ENCODE measurements around the gene RNLS. TPM values are rescaled to one million over a fixed set of nuclear protein-coding genes. Genes with fewer than 3 reads are reported as not detected.

RNLS gene
- total RNA-seq, 1 experiment from 2014 or later = not detected

- POLR2A ChIA-PET = interaction anchor here (0.6 kb wide), 1 partner anchor 445 kb away, joined by 3 read pairs; no protein-coding TSS in a partner anchor
- Histone ChIP-seq H3K9me3 (ENCODE audit: control insufficient read depth in 1 of 2, insufficient read depth in 1 of 2, low read depth in 1 of 2, low read length in 2 of 2) (no peaks in the 10 kb centered on the region), H2AFZ (ENCODE audit: low read depth, low read length, poor library complexity, severe bottlenecking) (no peak overlapping the region), H4K20me1 (ENCODE audit: insufficient read depth) (no peaks in the 10 kb centered on the region), H3K27ac (ENCODE audit: low read depth, low read length) (no peak overlapping the region), H3K4me3 (replicated peaks in 1 of 2; ENCODE audit: low read depth in 1 of 2, low read length in 2 of 2) (no peak overlapping the region), H3K27me3 (ENCODE audit: insufficient read depth, low read length) (no peaks in the 10 kb centered on the region), H3K9ac (ENCODE audit: low read length) (no peak overlapping the region), H3K4me2 (ENCODE audit: low read length) (no peak overlapping the region), H3K79me2 (ENCODE audit: insufficient read depth, low read length) (no peaks in the 10 kb centered on the region), H3K9me2 (ENCODE audit: insufficient read depth) (no peaks in the 10 kb centered on the region), H3K4me1 (ENCODE audit: control insufficient read depth in 1 of 2, insufficient read depth in 2 of 2, low read length in 2 of 2) (peaks cover 0 to 7% of the 10 kb centered on the region in 2 experiments; a peak in 2 of 4 replicates), H3K36me3 (ENCODE audit: control insufficient read depth in 1 of 2, insufficient read depth in 2 of 2, low read length in 2 of 2) (no peaks in the 10 kb centered on the region)
- intact Hi-C loops (cut with micrococcal nuclease) = loop anchor here (1.0 to 10.0 kb wide), 4 partner anchors 151 to 898 kb away; partner anchors contain the start of gene PAPSS2
- TF ChIP-seq CBX3 (IDR thresholded peaks at IDR 0.05; ENCODE audit: low read depth) (no peak), CTCF (IDR thresholded peaks at IDR 0.05 in 2 of 3, conservative IDR thresholded peaks at IDR 0.05 in 1 of 3; ENCODE audit: borderline replicate concordance in 1 of 3, insufficient read depth in 1 of 3, low read depth in 2 of 3, low read length in 2 of 3) (peak; percentile 79 to 85 (median 84)), RAD21 (IDR thresholded peaks at IDR 0.05; ENCODE audit: low read depth) (peak; percentile 91)
- peak; percentile 54 for DNase-seq (ENCODE audit: low read depth, low spot score)
- CTCF ChIA-PET = interaction anchor here (0.7 to 2.1 kb wide), 5 partner anchors 12 to 445 kb away, joined by 3 to 8 read pairs (median 4); no protein-coding TSS in a partner anchor
- BruUV-seq (replicated peaks) = no TSS peak
- peak; percentile 97 for ATAC-seq
- RAD21 ChIA-PET (ENCODE audit: low non-redundant PET in 1 of 2, low total read pairs in 2 of 2, uncharacterized antibody in 2 of 2, unreplicated experiment in 2 of 2) = interaction anchor here (0.6 to 1.4 kb wide), 3 partner anchors 151 to 439 kb away, joined by 3 to 4 read pairs (median 3); no protein-coding TSS in a partner anchor
Observed at GRCh38 chr10:88553116-88553752, 29.9 kb downstream of the RNLS start.

GRCh38 chr10:88551246-88551645 lies 31.9 kb downstream of the RNLS start:
- H3K4me3 ChIP-seq (replicated peaks in 1 of 2; ENCODE audit: low read depth in 1 of 2, low read length in 2 of 2) = no peak overlapping the region
- intact Hi-C loops (cut with micrococcal nuclease) = loop anchor here (5.0 to 10.0 kb wide), 2 partner anchors 434 to 896 kb away; partner anchors contain the start of gene PAPSS2
- H3K9ac ChIP-seq (ENCODE audit: low read length) = no peak overlapping the region
- no peaks in the 10 kb centered on the region for H4K20me1 ChIP-seq (ENCODE audit: insufficient read depth)
- H3K9me3 ChIP-seq (ENCODE audit: control insufficient read depth in 1 of 2, insufficient read depth in 1 of 2, low read depth in 1 of 2, low read length in 2 of 2) = no peaks in the 10 kb centered on the region
- H2AFZ ChIP-seq (ENCODE audit: low read depth, low read length, poor library complexity, severe bottlenecking) = no peak overlapping the region
- BruUV-seq (replicated peaks) = no TSS peak
- no peak overlapping the region for H3K4me2 ChIP-seq (ENCODE audit: low read length)
- H3K27ac ChIP-seq (ENCODE audit: low read depth, low read length) = no peak overlapping the region
- no peak for ATAC-seq
- no peaks in the 10 kb centered on the region for H3K27me3 ChIP-seq (ENCODE audit: insufficient read depth, low read length)
- TF ChIP-seq SP1 (IDR thresholded peaks at IDR 0.05; ENCODE audit: low read depth) (no peak), SIN3A (IDR thresholded peaks at IDR 0.05; ENCODE audit: low read depth) (no peak), ATF3 (IDR thresholded peaks at IDR 0.05) (no peak), ZBTB33 (IDR thresholded peaks at IDR 0.05; ENCODE audit: extremely low read depth, insufficient replicate concordance, low read length) (no peak), CEBPB (IDR thresholded peaks at IDR 0.05; ENCODE audit: low read depth) (no peak), ZNF274 (IDR thresholded peaks at IDR 0.05; ENCODE audit: low read depth, low read length) (no peak), CBX3 (IDR thresholded peaks at IDR 0.05; ENCODE audit: low read depth) (no peak), JUND (IDR thresholded peaks at IDR 0.05) (no peak), POLR2A (IDR thresholded peaks at IDR 0.05; ENCODE audit: borderline replicate concordance, extremely low read depth, insufficient read depth, insufficient read length) (no peak), ZFX (IDR thresholded peaks at IDR 0.05) (no peak), RAD21 (IDR thresholded peaks at IDR 0.05; ENCODE audit: low read depth) (no peak), SRF (IDR thresholded peaks at IDR 0.05; ENCODE audit: low read depth) (no peak), EZH2 (IDR thresholded peaks at IDR 0.05) (no peak), YY1 (IDR thresholded peaks at IDR 0.05; ENCODE audit: extremely low read depth, insufficient replicate concordance, low read depth, low read length) (no peak)
- ChIA-PET RAD21 (ENCODE audit: low non-redundant PET in 1 of 2, low total read pairs in 2 of 2, uncharacterized antibody in 2 of 2, unreplicated experiment in 2 of 2) (no interaction called here), CTCF (no interaction called here), POLR2A (no interaction called here)
- H3K9me2 ChIP-seq (ENCODE audit: insufficient read depth) = no peaks in the 10 kb centered on the region
- H3K4me1 ChIP-seq (ENCODE audit: control insufficient read depth in 1 of 2, insufficient read depth in 2 of 2, low read length in 2 of 2) = no peaks in the 10 kb centered on the region
- no peak for DNase-seq (ENCODE audit: low read depth, low spot score)
- no peaks in the 10 kb centered on the region for H3K36me3 ChIP-seq (ENCODE audit: control insufficient read depth in 1 of 2, insufficient read depth in 2 of 2, low read length in 2 of 2)
- no peaks in the 10 kb centered on the region for H3K79me2 ChIP-seq (ENCODE audit: insufficient read depth, low read length)

Data from HCT116 (cell line).